NCI-H2029 (cell line): ENCODE data around the gene VWA3B.
"Not testable (repeated sequence)": the region's sequence is repeated elsewhere in the genome, so short reads cannot be mapped to it uniquely, and the experiment has no call there.

ENCODE experiments used
- DNase-seq: peaks from one replicate; lab custom pipeline; 2025; lab: John Stamatoyannopoulos, UW

VWA3B gene

DNA sequence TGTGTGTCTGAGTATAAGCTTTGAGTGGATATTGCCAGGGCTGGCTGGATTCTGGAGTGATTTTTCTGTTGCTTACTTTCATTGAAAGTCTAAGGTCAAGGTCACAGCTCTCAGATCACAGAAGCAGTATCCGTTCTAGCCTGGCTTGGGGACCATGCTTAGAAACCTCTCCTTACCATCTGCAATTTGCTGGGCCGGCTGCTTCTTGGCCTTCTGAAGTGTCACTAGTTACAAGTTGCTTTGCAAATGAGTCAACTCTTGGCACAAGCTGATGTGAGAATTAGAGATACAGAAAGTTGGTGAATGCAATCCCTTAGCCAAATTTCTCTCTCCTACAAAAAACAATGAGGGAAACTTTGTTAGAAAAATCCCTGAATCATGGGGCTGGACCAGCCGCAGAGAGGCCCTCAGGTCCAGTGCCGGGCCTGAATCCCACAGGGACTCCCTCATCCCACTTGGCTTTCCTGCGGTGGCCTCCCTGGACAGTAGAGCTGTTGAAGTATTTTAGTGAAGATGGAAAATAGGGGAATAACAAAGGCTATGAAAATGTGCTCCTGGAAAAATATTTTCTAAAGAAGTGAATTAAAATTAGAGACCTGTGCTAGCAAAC, 166.6 kb downstream of the VWA3B start:
- DNase-seq: no peak

DNA sequence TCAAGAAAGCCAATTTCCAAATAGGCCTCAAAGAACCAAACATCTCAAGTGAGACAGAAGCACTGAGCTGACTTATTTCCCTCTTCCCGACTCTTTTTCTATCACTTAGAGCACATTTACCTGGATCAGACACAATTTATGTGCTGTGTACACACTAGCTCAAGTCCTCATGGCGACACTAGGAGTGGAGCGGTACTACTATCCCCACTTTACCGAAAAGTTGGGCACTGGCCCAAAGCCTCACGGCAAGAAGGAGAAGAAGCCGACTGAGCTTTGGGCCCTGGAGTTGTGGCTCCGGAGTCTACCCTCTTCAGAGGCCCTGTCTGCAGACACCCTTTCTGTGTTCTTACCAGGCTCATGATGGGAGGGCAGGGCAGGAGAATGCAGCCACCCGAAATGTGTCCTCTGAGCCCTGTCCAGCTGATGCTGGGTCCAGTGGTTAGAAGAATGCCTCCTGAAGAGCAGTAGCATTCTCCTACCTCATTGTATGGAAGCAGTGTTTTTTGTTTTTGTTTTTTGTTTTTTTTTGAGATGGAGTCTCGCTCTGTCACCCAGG, 167.6 kb downstream of the VWA3B start:
- DNase-seq: peak; percentile 27

DNA sequence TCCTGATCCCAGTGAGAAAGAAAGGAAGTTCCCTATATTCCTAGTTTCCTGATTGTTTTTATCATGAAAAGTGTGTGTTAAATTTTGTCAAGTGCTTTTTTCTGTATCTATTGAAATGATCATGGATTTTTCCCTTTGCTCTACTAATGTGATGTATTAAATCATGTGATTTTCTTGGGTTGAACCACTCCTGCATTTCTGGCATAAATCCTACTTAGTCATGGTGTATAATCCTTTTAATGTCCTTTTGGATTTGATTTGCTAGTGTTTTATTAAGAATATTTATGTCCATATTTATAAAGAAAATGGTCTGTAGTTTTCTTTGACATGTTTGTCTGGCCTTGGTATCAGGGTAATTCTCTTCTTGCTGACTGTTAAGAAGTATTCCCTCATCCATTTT, 171.9 kb downstream of the VWA3B start:
- no peak for DNase-seq

DNA sequence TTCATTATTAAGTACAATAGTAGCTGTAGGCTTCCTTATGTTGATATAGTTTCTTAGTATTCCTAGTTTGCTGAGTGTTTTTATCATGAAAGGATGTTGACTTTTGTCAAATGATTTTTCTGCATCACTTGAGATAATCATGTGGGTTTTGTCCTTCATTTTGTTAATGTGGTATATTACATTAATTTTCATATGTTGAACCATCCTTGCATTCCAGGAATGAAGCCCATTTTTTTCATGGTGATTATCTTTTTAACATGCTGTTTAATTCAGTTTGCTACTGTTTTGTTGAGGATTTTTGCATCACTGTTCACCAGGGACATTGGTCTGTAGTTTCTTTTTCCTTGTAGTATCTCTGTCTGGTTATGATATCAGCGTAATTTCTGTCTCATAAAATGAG, 176.4 kb downstream of the VWA3B start:
- DNase-seq: no peak

GRCh38 chr2:98268225-98268624, 181.3 kb downstream of the VWA3B start:
- not testable (repeated sequence) for DNase-seq

DNA sequence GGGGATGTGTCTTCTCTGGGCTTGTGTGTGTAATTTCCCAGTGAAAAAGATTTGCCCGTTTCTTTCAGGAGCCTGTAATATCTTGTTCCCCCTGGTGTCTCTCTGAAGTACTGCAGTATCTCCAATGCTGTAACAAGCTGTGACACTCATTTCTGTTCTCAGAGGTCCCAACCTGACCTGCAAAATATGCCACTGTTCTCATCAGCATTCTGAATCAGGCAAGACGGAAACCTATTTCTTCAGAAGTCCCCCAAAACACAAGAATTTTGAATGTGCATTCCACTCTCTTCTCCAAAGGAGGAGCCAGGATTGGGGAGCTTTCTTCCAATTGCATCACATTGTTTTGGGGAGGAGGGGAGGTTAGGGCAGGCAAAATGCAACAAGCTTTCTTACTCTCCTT, 182.3 kb downstream of the VWA3B start:
- DNase-seq: peak; percentile 17

DNA sequence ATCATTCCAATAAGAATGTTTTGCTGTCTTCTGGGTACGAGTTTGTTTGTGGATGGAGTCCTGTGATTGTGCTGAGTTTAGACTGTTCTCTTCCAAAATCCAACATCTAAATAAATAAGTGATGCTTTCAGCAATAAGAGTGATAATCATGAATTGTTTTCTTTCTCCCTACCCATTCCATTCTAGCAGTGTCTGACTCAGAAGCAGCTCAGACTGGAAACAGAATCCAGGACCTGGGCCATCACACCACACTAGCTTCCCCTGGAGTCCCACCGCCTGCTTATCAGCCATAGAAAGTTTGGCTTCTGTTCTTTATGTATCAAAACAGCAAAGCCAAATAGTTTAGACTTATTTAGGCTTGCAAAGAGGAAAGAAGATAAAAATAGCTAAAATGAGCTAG, 182.9 kb downstream of the VWA3B start:
- DNase-seq: no peak

DNA sequence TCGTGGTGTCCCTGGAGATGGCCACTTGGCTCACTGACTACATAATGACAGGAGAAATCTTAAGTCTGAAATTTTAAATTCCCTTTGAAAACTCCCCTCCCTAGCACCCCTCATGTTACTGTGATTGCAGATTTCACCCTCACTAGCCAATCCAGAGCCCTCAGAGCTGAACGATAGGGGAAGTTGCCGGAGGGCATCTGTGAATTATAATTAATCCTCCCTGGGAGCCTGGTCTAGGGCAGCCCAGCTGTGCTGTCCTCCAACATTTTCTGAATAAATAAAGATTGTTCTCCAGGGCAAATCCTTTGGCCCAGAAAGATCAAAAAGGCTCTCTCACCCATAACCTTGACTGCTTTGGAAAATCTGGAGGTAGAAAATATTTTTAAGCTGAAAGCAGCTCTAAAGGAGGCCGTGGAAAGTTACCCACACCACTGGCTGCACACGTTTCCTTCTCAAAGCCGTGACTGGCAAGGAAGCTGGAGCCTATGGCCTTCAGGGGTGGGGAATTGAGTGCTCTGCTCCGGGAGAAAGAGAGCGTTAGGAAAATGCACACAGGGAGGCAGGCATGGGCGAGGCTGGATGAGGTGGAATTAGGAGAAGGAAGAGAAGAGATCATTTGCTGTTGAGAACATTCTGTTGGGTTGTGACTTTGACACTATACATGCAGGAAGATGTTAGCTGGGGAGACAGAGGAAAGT, 190.3 kb downstream of the VWA3B start:
- DNase-seq: no peak

DNA sequence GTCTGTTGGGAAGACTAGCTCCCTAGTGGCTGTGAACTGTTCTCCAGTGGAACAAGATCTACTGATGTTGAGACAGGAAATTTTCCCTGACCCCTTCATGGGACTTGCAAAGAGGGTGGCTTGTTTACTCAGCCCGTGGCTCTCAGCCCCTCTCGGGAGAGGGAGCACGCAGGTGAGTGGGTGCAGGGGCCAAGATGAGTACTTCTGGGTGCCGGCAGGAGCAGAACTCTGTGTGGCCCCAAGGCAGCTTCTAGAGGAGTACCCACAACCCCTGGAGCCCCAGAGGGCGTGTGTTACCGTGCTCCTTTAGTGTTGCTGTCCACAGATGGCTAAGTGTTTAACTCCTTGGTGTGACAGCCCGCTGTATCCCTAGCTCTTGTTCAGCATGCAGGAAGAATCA, 191.1 kb downstream of the VWA3B start:
- DNase-seq: no peak

DNA sequence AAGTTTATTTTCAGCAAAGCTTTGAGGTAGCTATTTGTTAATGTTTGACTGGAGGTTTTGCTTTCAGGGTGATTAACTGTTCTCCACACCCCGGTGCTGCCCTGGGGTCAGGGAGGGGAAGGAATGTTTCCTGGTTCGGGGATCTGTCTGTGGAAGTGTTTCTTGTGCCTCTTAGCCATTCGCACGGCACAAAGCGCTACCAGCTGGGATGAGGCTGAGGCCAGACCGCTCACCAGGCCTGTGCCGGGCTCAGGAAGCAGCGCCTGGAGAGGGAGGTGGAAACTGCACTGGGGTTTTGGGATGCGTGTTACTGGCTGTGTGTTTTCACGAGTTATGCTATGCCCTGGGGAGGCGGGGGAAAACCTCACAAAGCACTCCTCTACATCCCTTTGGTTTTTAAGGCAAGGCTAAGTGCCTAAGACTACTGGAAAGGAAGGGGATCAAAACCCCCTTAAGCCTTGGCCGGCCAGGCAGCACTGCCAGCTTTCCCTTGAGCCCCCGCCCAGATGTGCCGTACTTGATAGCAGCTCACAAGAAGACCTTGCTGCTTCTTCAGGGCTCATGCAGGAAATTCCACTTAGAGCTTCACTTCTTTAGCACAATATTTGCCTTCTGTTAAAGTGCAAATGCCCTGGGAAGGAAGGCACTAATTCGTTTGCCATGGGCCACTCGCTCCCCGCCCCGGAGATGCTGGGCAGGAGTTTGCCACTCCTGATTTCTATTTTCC, 193.6 kb downstream of the VWA3B start:
- DNase-seq: no peak

DNA sequence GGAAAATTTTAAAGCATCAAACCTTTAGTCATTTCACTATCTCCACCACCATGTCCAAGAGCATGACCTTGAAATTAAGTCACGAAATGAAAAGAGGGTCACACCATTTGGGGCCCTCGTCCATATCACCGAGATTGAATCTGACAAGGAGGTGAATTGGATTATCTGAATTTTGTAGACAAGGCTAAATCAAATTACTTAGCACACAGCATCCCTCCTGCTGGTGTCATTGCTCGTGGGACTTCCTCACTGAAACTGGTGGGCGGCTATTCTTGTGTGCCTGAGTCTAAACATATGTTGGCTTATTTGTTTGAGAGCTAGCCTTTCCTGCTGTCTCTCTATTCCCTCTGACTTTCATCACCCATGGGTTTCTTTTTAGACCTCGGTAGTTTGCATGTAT, 194.6 kb downstream of the VWA3B start:
- no peak for DNase-seq

- no peak for DNase-seq
Observed at GRCh38 chr2:98282109-98282508, 195.1 kb downstream of the VWA3B start.

GRCh38 chr2:98293030-98293429, 206.1 kb downstream of the VWA3B start:
- DNase-seq: no peak

GRCh38 chr2:98293931-98294687, 207.1 kb downstream of the VWA3B start:
- no peak for DNase-seq

DNA sequence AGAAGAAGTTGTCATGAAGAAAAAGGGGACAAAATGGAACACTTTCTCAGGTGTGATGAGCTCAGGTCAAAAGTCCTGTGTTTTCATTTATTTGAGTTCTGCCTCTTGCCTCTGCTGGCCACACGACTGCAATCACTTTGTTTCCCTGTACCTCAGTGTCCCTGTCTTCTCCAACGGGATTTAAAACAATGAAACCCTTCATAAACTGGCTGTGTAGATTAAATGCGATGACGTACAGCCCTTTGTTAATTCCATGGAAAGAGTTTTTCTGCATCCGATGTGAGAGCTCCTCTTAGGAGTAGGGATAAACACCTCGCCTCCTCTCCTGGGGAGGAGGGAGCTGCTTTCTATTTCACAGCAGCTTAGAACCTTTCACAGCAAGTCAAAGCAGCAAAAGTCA, 207.7 kb downstream of the VWA3B start:
- no peak for DNase-seq

- no peak for DNase-seq
Observed at GRCh38 chr2:98295275-98295674, 208.3 kb downstream of the VWA3B start.

DNA sequence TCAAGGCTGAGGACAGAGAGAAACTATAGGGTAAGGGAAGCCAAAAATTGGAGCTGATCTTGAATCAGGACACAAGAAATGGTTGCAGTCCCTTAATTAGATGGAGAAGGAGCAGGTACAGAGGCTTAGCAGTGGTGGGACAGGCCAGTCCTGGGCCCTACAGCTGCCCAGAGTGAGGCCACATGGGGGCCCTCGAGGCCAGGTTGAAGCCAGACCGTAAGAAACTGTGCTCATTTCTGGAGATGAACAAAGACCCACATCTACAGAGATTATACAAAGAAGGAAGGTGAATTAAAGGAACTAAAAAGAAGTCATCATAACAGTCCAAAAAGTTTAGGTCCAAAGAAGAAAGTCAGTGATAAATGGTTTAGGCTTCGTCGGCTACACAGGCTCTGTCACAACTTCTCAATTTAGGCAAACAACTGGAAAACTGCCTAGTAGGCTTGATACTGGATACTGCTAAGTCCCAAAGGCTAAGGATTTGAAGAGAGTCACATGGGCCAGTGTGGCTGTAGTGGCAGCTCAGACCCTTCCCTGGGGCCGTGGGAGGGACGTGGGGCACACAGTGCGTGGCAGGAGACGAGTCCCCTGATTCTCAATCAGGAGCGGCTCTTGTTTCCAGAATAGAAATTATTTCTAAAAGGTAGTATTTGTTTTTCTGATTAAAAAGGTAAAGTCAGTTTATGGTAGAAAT, 208.9 kb downstream of the VWA3B start:
- no peak for DNase-seq

DNA sequence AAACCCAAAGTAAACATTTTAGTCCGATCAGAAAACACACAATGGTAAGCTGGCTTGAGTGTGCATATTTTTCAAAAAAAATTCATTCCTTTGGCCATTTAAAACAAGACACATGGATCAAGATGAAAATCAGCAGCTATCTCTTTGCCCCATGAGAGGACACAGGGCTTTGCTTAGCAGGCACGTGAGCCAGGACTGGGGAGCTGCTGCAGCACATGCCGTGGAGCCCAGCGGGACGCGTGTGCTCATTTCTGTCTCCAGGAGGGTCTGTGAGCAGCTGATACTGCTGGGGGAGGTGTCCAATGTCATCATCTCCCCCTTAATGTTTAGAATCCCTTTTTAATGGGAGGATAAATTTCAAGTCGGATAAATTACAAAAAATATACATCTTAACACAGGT, 209.5 kb downstream of the VWA3B start:
- DNase-seq: no peak

DNA sequence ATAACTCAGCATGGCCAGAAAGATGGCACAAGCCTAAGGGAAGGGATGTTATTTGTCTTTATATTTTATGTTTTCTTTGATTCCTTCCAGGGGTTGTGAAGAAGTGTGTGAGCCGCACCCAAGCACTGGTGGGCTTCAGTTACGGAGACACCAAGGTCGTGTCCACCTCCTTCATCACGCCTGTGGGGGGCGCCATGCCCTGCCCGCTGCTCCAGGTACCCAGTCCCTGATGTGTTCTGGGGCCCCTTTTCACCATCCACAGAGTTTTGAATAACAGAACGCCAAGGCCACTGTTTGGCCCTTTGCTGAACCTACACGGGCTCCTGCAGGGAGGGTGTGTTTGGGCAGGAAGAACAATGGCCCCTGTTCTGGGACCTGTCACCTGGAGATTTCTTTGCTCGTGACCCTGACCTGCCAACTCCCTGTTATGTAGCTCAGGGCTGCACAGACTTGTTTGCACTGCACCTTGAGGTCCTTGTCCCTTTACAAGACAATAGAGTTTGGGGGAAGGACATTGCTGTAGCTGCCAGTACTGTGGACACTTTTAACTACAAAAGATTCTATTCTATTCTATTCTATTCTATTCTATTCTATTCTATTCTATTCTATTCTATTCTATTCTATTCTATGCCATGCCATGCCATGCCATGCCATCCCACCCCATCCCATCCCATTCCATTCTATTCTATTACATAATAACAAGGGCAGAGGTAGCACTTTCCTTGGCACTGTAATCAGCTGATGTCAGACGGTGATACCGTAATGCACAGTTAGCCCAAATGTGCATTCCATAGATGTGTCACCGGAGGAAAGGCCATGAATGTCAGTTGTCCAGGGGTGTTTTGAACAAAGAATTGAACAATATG, 211.1 kb downstream of the VWA3B start:
- no peak for DNase-seq

DNA sequence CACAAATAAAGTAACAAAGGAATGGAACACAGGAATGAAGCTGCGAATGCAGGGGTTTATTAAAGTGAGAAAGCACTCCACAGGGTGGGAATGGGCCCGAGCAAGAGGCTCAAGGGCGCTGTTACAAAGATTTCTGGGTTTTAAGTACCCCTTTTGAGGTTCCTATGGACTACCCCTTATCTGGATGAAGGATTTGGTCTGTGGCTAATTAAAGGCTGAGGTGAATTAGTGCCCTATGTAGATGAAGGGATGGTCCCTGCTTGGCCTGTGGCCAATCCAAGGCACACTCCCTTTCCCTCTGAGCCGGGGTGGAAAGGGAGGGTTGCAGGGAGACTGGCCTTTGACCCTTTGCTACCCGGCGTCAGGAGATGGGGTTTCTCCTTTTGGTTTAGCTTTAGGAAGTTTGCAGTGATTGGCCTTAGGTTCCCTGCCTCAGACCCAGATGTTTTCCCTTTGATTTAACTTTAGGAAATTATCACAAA, 211.8 kb downstream of the VWA3B start:
- DNase-seq: no peak
